ENCODE measurements around the gene GSTM2.
"Not testable (repeated sequence)": the region's sequence is repeated elsewhere in the genome, so short reads cannot be mapped to it uniquely, and the experiment has no call there.

DNA sequence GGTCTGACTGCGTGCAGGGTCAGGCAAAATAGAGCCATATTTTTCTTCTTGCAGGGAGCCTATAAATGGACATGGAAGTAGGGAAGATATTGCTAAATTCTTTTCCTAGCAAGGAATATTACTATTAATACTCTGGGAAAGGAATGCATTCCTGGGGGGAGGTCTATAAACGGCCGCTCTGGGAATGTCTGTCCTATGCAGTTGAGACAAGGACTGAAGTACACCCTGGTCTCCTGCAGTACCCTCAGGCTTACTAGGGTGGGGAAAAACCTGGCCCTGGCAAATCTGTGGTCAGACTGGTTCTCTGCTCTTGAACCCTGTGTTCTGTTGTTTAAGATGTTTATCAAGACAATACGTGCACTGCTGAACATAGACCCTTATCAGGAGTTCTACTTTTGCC, 41.1 kb downstream of the GSTM2 start:
- TF ChIP-seq, protein P1, sequence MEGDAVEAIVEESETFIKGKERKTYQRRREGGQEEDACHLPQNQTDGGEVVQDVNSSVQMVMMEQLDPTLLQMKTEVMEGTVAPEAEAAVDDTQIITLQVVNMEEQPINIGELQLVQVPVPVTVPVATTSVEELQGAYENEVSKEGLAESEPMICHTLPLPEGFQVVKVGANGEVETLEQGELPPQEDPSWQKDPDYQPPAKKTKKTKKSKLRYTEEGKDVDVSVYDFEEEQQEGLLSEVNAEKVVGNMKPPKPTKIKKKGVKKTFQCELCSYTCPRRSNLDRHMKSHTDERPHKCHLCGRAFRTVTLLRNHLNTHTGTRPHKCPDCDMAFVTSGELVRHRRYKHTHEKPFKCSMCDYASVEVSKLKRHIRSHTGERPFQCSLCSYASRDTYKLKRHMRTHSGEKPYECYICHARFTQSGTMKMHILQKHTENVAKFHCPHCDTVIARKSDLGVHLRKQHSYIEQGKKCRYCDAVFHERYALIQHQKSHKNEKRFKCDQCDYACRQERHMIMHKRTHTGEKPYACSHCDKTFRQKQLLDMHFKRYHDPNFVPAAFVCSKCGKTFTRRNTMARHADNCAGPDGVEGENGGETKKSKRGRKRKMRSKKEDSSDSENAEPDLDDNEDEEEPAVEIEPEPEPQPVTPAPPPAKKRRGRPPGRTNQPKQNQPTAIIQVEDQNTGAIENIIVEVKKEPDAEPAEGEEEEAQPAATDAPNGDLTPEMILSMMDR (IDR thresholded peaks at IDR 0.05): not testable (repeated sequence)
- TF ChIP-seq EZH2 (IDR thresholded peaks at IDR 0.05; ENCODE audit: borderline replicate concordance, insufficient read depth, low read depth, low read length, poor library complexity, severe bottlenecking): not testable (repeated sequence)
